Ishikawa (cell line): Measurements from ENCODE around the gene GDAP1L1.

Experiments used
- CEBPB ChIP-seq: IDR thresholded peaks from 2 replicates; pipeline ENCODE4 v1.6.1; 2012
- EP300 ChIP-seq: IDR thresholded peaks from 2 replicates; pipeline ENCODE4 v1.6.1; 2012; ENCODE audit warnings: borderline replicate concordance
- RAD21 ChIP-seq: IDR thresholded peaks from 2 replicates; pipeline ENCODE4 v1.6.1; 2012; ENCODE audit warnings: low read depth
- TAF1 ChIP-seq: IDR thresholded peaks from 2 replicates; pipeline ENCODE4 v1.6.1; 2012; ENCODE audit warnings: low read depth, mild to moderate bottlenecking
- TCF12 ChIP-seq: IDR thresholded peaks from 2 replicates; pipeline ENCODE4 v1.6.1; 2012; ENCODE audit warnings: low read depth
- TEAD4 ChIP-seq: IDR thresholded peaks from 2 replicates; pipeline ENCODE4 v1.6.1; 2012
- TF ChIP-seq, protein P1 (sequence below): IDR thresholded peaks from 2 replicates; pipeline ENCODE4 v1.6.1; 2012

DNA sequence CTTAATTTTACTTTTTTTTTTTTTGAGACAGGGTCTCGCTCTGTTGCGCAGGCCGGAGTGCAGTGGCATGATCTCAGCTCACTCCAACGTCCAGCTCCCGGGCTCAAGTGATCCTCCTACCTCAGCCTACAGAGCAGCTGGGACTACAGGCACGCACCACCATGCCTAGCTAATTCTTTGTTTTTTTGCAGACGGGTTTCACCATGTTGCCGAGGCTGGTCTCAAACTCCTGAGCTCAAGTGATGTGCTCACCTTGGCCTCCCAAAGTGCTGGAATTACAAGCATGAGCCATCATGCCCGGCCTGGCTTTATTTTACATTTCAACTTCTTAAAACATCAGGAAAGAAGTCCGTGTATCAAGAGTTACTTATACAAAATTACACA is 42.3 kb upstream of the GDAP1L1 start:
- TF ChIP-seq, protein P1, sequence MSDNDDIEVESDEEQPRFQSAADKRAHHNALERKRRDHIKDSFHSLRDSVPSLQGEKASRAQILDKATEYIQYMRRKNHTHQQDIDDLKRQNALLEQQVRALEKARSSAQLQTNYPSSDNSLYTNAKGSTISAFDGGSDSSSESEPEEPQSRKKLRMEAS = no peak; the same call in 1 of the 2 replicates
- no peak for TF ChIP-seq TCF12
- TF ChIP-seq EP300 = no peak
- TF ChIP-seq TAF1 = no peak
- TF ChIP-seq TEAD4 = no peak
- TF ChIP-seq CEBPB = no peak
- no peak for TF ChIP-seq RAD21
